Ascending aorta (tissue), 2 donors: ENCODE measurements around the gene GABRB1. TPM values are rescaled to one million over a fixed set of nuclear protein-coding genes. Genes with fewer than 3 reads are reported as not detected.

ENCODE experiments used
- DNase-seq, 2 donors: peaks; one replicate each; pipeline ENCODE4 v3.0.0-alpha.2; 2019; ENCODE audit warnings: low spot score in 2 of 2
- H3K27ac ChIP-seq, 2 donors: fragments of 200-600 bp; sonication (generic); one replicate each; pipeline ENCODE4 v1.5.1; 2016 to 2017; ENCODE audit warnings: mild to moderate bottlenecking in 1 of 2
- H3K27me3 ChIP-seq: fragments of 200-600 bp; sonication (generic); one replicate; pipeline ENCODE4 v1.5.1; 2017
- H3K36me3 ChIP-seq, 2 donors: fragments of 200-600 bp; sonication (generic); one replicate each; pipeline ENCODE4 v1.5.1; 2016
- H3K4me1 ChIP-seq, 2 donors: fragments of 200-600 bp; sonication (generic); one replicate each; pipeline ENCODE4 v1.5.1; 2016 to 2017; ENCODE audit warnings: mild to moderate bottlenecking in 1 of 2
- H3K4me3 ChIP-seq, 2 donors: fragments of 200-600 bp; sonication (generic); one replicate each; pipeline ENCODE4 v1.5.1; 2016 to 2017; ENCODE audit warnings: mild to moderate bottlenecking in 1 of 2
- H3K9me3 ChIP-seq, 2 donors: fragments of 200-600 bp; sonication (generic); one replicate each; pipeline ENCODE4 v1.5.1; 2016
- CTCF ChIP-seq, 3 experiments: fragments of 200-600 bp in 2 of 3; fragments of 450-650 bp in 1 of 3; sonication (generic) in 2 of 3; IDR thresholded peaks; one replicate each; pipeline ENCODE4 v1.5.1; 2016 to 2019; ENCODE audit warnings: antibody characterized with exemption in 3 of 3, mild to moderate bottlenecking in 1 of 3, moderate library complexity in 1 of 3
- intact Hi-C: fragments of 100-400 bp; cut with DNase I; formaldehyde crosslinking; loops from one replicate; pipeline ENCODE4 v1.15.1; 2023
- total RNA-seq: library from RNA; depleted of rRNA; stranded (reverse); fragments of >200 nt; gene quantifications from one replicate; pipeline ENCODE4 v1.1.0, GENCODE V29; 2016

GABRB1 gene
- total RNA-seq, 1 donor from 2014 or later, result 0.53 TPM

GRCh38 chr4:47110546-47111132, 79.3 kb downstream of the GABRB1 start:
- intact Hi-C loops, result no loop called here
- Histone ChIP-seq H3K4me1 (no peaks in the 10 kb centered on the region), H3K9me3 (no peaks in the 10 kb centered on the region), H3K27me3 (no peaks in the 10 kb centered on the region), H3K27ac (no peak overlapping the region), H3K36me3 (no peaks in the 10 kb centered on the region), H3K4me3 (no peak overlapping the region)
- DNase-seq, result no peak
- TF ChIP-seq CTCF (IDR thresholded peaks at IDR 0.05), result no peak

GRCh38 chr4:47118192-47118929, 87.0 kb downstream of the GABRB1 start:
- no peaks in the 10 kb centered on the region for H3K36me3 ChIP-seq
- intact Hi-C loops, result no loop called here
- no peaks in the 10 kb centered on the region for H3K9me3 ChIP-seq
- H3K4me1 ChIP-seq, result no peaks in the 10 kb centered on the region
- H3K4me3 ChIP-seq, result no peak overlapping the region
- H3K27ac ChIP-seq, result no peak overlapping the region
- no peak for TF ChIP-seq CTCF (IDR thresholded peaks at IDR 0.05)
- no peaks in the 10 kb centered on the region for H3K27me3 ChIP-seq
- DNase-seq, result no peak

- intact Hi-C loops, result loop anchor here (5.0 kb wide), 1 partner anchor 188 kb away; no protein-coding TSS in a partner anchor
- TF ChIP-seq CTCF (IDR thresholded peaks at IDR 0.05), result no peak
- no peak for DNase-seq
Observed at GRCh38 chr4:47120783-47121182, 89.4 kb downstream of the GABRB1 start.

GRCh38 chr4:47122592-47123291, 91.4 kb downstream of the GABRB1 start:
- Histone ChIP-seq H3K27me3 (no peaks in the 10 kb centered on the region), H3K36me3 (no peaks in the 10 kb centered on the region), H3K9me3 (no peaks in the 10 kb centered on the region), H3K4me3 (no peak overlapping the region), H3K27ac (no peak overlapping the region), H3K4me1 (no peaks in the 10 kb centered on the region)
- peak in 1 of 2 donors; percentile 65 for DNase-seq
- intact Hi-C loops, result loop anchor here (2.0 to 5.0 kb wide), 2 partner anchors 190 to 278 kb away; no protein-coding TSS in a partner anchor
- TF ChIP-seq CTCF (IDR thresholded peaks at IDR 0.05), result peak; percentile 17 to 70 (median 61)

More at GRCh38 chr4:47120783-47121182, 89.4 kb downstream of the GABRB1 start:
- Histone ChIP-seq H3K27me3 (no peaks in the 10 kb centered on the region), H3K9me3 (no peaks in the 10 kb centered on the region), H3K36me3 (no peaks in the 10 kb centered on the region), H3K4me3 (no peak overlapping the region), H3K27ac (no peak overlapping the region), H3K4me1 (no peaks in the 10 kb centered on the region)

- Histone ChIP-seq H3K4me1 (no peaks in the 10 kb centered on the region), H3K27me3 (no peaks in the 10 kb centered on the region), H3K4me3 (no peak overlapping the region), H3K27ac (no peak overlapping the region), H3K36me3 (no peaks in the 10 kb centered on the region), H3K9me3 (no peaks in the 10 kb centered on the region)
- no peak for TF ChIP-seq CTCF (IDR thresholded peaks at IDR 0.05)
- intact Hi-C loops, result no loop called here
- no peak for DNase-seq
Observed at GRCh38 chr4:47128991-47129390, 97.6 kb downstream of the GABRB1 start.
